ENCODE measurements around the gene ZNRF3. TPM values are rescaled to one million over a fixed set of nuclear protein-coding genes. Genes with fewer than 3 reads are reported as not detected.
"Not testable (repeated sequence)": the region's sequence is repeated elsewhere in the genome, so short reads cannot be mapped to it uniquely, and the experiment has no call there.

Gene ZNRF3
- total RNA-seq, 1 experiment from 2014 or later, result 8.1 TPM

- no peak for ATAC-seq
- Histone ChIP-seq H3K4me1 (ENCODE audit: insufficient read depth, low read length) (peaks cover 4% of the 10 kb centered on the region; the same call in 1 of the 2 replicates), H3K27me3 (ENCODE audit: low read length) (no peaks in the 10 kb centered on the region), H3F3A (ENCODE audit: low read length, unreplicated experiment) (no peaks in the 10 kb centered on the region), H3K9me3 (ENCODE audit: low read length) (no peaks in the 10 kb centered on the region), H2AFZ (ENCODE audit: low read length) (no peak overlapping the region), H3K4me2 (ENCODE audit: low read length) (no peak overlapping the region), H3K4me3 (ENCODE audit: low read length) (no peak overlapping the region), H4K20me1 (ENCODE audit: low read length) (no peaks in the 10 kb centered on the region), H3K27ac (ENCODE audit: low read length) (no peak overlapping the region), H3K9ac (ENCODE audit: low read length) (no peak overlapping the region), H3K9me2 (replicated peaks; ENCODE audit: low read length) (no peaks in the 10 kb centered on the region), H3K36me3 (ENCODE audit: low read depth, low read length) (no peaks in the 10 kb centered on the region), H3K79me2 (ENCODE audit: low read length) (no peaks in the 10 kb centered on the region)
- POLR2A ChIA-PET (ENCODE audit: unreplicated experiment), result no interaction called here
- intact Hi-C loops (cut with micrococcal nuclease), result no loop called here
- no TSS peak for BruUV-seq (replicated peaks)
- TF ChIP-seq EZH2 (IDR thresholded peaks at IDR 0.05; ENCODE audit: low read length, unreplicated experiment), result no peak
- TF ChIP-seq EZH2phosphoT487 (IDR thresholded peaks at IDR 0.05; ENCODE audit: borderline replicate concordance, low read length), result no peak
- TF ChIP-seq, protein P1, sequence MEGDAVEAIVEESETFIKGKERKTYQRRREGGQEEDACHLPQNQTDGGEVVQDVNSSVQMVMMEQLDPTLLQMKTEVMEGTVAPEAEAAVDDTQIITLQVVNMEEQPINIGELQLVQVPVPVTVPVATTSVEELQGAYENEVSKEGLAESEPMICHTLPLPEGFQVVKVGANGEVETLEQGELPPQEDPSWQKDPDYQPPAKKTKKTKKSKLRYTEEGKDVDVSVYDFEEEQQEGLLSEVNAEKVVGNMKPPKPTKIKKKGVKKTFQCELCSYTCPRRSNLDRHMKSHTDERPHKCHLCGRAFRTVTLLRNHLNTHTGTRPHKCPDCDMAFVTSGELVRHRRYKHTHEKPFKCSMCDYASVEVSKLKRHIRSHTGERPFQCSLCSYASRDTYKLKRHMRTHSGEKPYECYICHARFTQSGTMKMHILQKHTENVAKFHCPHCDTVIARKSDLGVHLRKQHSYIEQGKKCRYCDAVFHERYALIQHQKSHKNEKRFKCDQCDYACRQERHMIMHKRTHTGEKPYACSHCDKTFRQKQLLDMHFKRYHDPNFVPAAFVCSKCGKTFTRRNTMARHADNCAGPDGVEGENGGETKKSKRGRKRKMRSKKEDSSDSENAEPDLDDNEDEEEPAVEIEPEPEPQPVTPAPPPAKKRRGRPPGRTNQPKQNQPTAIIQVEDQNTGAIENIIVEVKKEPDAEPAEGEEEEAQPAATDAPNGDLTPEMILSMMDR (conservative IDR thresholded peaks at IDR 0.05; ENCODE audit: low read depth, low read length), result no peak
- CTCF ChIA-PET, result no interaction called here
- no peak for DNase-seq
These were observed 154.1 kb downstream of the ZNRF3 start for GRCh38 chr22:29037340-29037932.

DNA sequence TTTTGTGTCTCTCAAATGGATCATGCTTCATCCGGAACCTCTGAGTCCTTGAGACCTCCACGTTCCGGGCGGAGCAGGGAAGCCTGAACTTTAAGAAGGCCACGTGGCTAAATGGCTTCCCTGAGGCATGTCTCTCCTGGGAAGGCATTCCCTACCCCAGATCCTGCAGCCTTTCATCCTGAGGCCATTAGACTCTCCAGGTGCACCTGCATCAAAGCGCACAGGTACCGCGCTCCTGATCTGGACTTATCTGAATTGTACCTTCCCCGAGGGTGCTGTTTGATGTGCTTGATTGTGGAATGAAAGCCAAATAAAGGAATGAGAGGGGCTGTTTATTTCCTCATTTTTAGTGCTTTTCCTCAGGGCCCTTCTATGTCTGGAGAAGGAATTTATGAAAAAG lies 155.8 kb downstream of the ZNRF3 start:
- H3K4me3 ChIP-seq (ENCODE audit: low read length), result no peak overlapping the region
- no peaks in the 10 kb centered on the region for H3K79me2 ChIP-seq (ENCODE audit: low read length)
- H3K27ac ChIP-seq (ENCODE audit: low read length), result no peak overlapping the region
- no peak overlapping the region for H3K4me2 ChIP-seq (ENCODE audit: low read length)
- CTCF ChIA-PET, result no interaction called here
- intact Hi-C loops (cut with micrococcal nuclease), result no loop called here
- BruUV-seq (replicated peaks), result no TSS peak
- H3K9me2 ChIP-seq (replicated peaks; ENCODE audit: low read length), result no peaks in the 10 kb centered on the region
- no peaks in the 10 kb centered on the region for H3K27me3 ChIP-seq (ENCODE audit: low read length)
- DNase-seq (no peak), ATAC-seq (no peak)
- no peaks in the 10 kb centered on the region for H3K9me3 ChIP-seq (ENCODE audit: low read length)
- TF ChIP-seq, protein P1 (conservative IDR thresholded peaks at IDR 0.05; ENCODE audit: low read depth, low read length), result no peak
- TF ChIP-seq EZH2phosphoT487 (IDR thresholded peaks at IDR 0.05; ENCODE audit: borderline replicate concordance, low read length), result no peak
- TF ChIP-seq EZH2 (IDR thresholded peaks at IDR 0.05; ENCODE audit: low read length, unreplicated experiment), result no peak
- no peaks in the 10 kb centered on the region for H3F3A ChIP-seq (ENCODE audit: low read length, unreplicated experiment)
- POLR2A ChIA-PET (ENCODE audit: unreplicated experiment), result no interaction called here
- no peaks in the 10 kb centered on the region for H4K20me1 ChIP-seq (ENCODE audit: low read length)
- H3K9ac ChIP-seq (ENCODE audit: low read length), result no peak overlapping the region
- H2AFZ ChIP-seq (ENCODE audit: low read length), result no peak overlapping the region
- H3K4me1 ChIP-seq (ENCODE audit: insufficient read depth, low read length), result peaks cover 7% of the 10 kb centered on the region
- no peaks in the 10 kb centered on the region for H3K36me3 ChIP-seq (ENCODE audit: low read depth, low read length)

DNA sequence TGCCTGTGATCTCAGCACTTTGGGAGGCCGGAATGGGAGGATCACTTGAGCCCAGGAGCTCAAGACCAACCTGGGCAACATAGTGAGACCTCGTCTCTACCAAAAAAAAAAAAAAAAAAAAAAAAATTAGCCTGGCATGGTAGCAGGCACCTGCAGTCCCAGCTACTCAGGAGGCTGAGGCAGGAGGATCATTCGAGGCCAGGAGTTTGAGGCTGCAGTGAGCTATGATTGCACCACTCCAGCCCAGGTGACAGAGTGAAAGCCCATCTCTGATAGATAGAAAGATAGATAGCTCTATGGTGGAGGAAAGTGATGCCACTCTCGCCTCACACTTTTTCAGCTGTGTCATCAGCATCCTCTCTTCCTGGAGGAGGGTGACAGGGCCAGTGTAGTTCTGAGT lies 156.3 kb downstream of the ZNRF3 start:
- H3K27ac ChIP-seq (ENCODE audit: low read length); H3F3A ChIP-seq (ENCODE audit: low read length, unreplicated experiment); POLR2A ChIA-PET (ENCODE audit: unreplicated experiment); H3K9me3 ChIP-seq (ENCODE audit: low read length); H3K9ac ChIP-seq (ENCODE audit: low read length); H3K9me2 ChIP-seq (replicated peaks; ENCODE audit: low read length); H3K36me3 ChIP-seq (ENCODE audit: low read depth, low read length); DNase-seq; BruUV-seq (replicated peaks); ATAC-seq; H3K27me3 ChIP-seq (ENCODE audit: low read length); H3K4me2 ChIP-seq (ENCODE audit: low read length); H3K79me2 ChIP-seq (ENCODE audit: low read length); H4K20me1 ChIP-seq (ENCODE audit: low read length); H3K4me3 ChIP-seq (ENCODE audit: low read length); H2AFZ ChIP-seq (ENCODE audit: low read length): not testable (repeated sequence)
- H3K4me1 ChIP-seq (ENCODE audit: insufficient read depth, low read length), result peaks cover 12% of the 10 kb centered on the region
- CTCF ChIA-PET, result interaction anchor here (1.5 kb wide), 1 partner anchor 154 kb away, joined by 7 read pairs; no protein-coding TSS in a partner anchor
- intact Hi-C loops (cut with micrococcal nuclease), result loop anchor here (1.0 to 10.0 kb wide), 5 partner anchors 115 to 442 kb away; partner anchors contain the start of gene ZNRF3
